HepG2 (cell line): Measurements from ENCODE around the gene NELFB. TPM values are rescaled to one million over a fixed set of nuclear protein-coding genes. Genes with fewer than 3 reads are reported as not detected.

Experiments used
- ETV5 ChIP-seq: IDR thresholded peaks from 2 replicates; pipeline ENCODE4 v1.6.1; 2018; ENCODE audit warnings: missing biosample characterization, missing genetic modification reagents, inconsistent platforms, borderline replicate concordance
- IKZF4 ChIP-seq: sonication (generic); formaldehyde crosslinking; IDR thresholded peaks from 2 replicates; pipeline ENCODE4 v1.5.1; 2020; ENCODE audit warnings: borderline replicate concordance, mild to moderate bottlenecking, low read depth, missing genetic modification reagents; ENCODE audit errors: not compliant biosample characterization
- KLF9 ChIP-seq: IDR thresholded peaks from 2 replicates; pipeline ENCODE4 v1.6.1; 2016; ENCODE audit warnings: low read depth
- MXD1 ChIP-seq: sonication (generic); formaldehyde crosslinking; IDR thresholded peaks from 2 replicates; pipeline ENCODE4 v1.4.0; 2020; ENCODE audit warnings: mild to moderate bottlenecking, missing genetic modification reagents
- NONO ChIP-seq, 2 experiments: fragments of 450-650 bp in 1 of 2; sonication (generic) in 1 of 2; formaldehyde crosslinking in 1 of 2; IDR thresholded peaks in 1 of 2; conservative IDR thresholded peaks in 1 of 2; 2 replicates each; pipeline versions ENCODE4 v1.6.1 to v1.8.0; 2017 to 2022; ENCODE audit warnings: mild to moderate bottlenecking in 1 of 2, missing genetic modification reagents in 1 of 2, moderate library complexity in 1 of 2
- REPIN1 ChIP-seq: sonication (generic); formaldehyde crosslinking; IDR thresholded peaks from 2 replicates; pipeline ENCODE4 v1.8.0; 2022; ENCODE audit warnings: missing genetic modification reagents, low read depth, mild to moderate bottlenecking, borderline replicate concordance
- ZNF747 ChIP-seq: sonication (generic); formaldehyde crosslinking; IDR thresholded peaks from 2 replicates; pipeline ENCODE4 v1.8.1; 2023; ENCODE audit warnings: missing genetic modification reagents, mild to moderate bottlenecking, borderline replicate concordance
- polyA plus RNA-seq, 8 experiments: library from polyadenylated mRNA; depleted of rRNA in 3 of 8; stranded (reverse) in 7 of 8; unstranded in 1 of 8; fragments of >200 nt; fragmentation: Illumina TruSeq in 4 of 8; extraction: Trizol in 4 of 8; gene quantifications; 2 replicates each; pipeline versions ENCODE4 v1.2.1 to v1.2.3, GENCODE V29; 2011 to 2016; ENCODE audit warnings: low read depth in 4 of 8, missing spikeins in 1 of 8, mixed read lengths in 1 of 8; ENCODE audit not compliant: insufficient read depth in 1 of 8
- total RNA-seq, 5 experiments: library from RNA; depleted of rRNA; stranded (reverse); fragments of >200 nt; fragmentation: Illumina TruSeq; extraction: Trizol; gene quantifications; 2 replicates each; pipeline ENCODE4 v1.2.3, GENCODE V29; 2016; ENCODE audit warnings: low read depth in 1 of 5
- TF ChIP-seq, protein P1 (sequence below): sonication (generic); formaldehyde crosslinking; IDR thresholded peaks from 2 replicates; pipeline ENCODE4 v1.9.0; 2021; ENCODE audit warnings: mild to moderate bottlenecking, missing genetic modification reagents
- TF ChIP-seq, protein P2 (sequence below): sonication (generic); formaldehyde crosslinking; IDR thresholded peaks from 2 replicates; pipeline ENCODE4 v1.4.0; 2020; ENCODE audit warnings: missing genetic modification reagents
- TF ChIP-seq, protein P3 (sequence below), 2 experiments: fragments of 450-650 bp in 1 of 2; sonication (generic) in 1 of 2; formaldehyde crosslinking; IDR thresholded peaks; 2 replicates each; pipeline versions ENCODE4 v1.5.0 to v1.8.0; 2020 to 2022; ENCODE audit warnings: mild to moderate bottlenecking in 1 of 2, missing genetic modification reagents in 1 of 2
- TF ChIP-seq, protein P4 (sequence below): sonication (generic); formaldehyde crosslinking; IDR thresholded peaks from 2 replicates; pipeline ENCODE4 v1.4.0; 2020; ENCODE audit warnings: missing genetic modification reagents

Gene NELFB
- total and polyA plus RNA-seq, 2 of the 13 experiments (the other 11 are each of a cell fraction or from before 2014, with no cell fraction given): 26.5 to 45.8 TPM

- TF ChIP-seq, protein P1, sequence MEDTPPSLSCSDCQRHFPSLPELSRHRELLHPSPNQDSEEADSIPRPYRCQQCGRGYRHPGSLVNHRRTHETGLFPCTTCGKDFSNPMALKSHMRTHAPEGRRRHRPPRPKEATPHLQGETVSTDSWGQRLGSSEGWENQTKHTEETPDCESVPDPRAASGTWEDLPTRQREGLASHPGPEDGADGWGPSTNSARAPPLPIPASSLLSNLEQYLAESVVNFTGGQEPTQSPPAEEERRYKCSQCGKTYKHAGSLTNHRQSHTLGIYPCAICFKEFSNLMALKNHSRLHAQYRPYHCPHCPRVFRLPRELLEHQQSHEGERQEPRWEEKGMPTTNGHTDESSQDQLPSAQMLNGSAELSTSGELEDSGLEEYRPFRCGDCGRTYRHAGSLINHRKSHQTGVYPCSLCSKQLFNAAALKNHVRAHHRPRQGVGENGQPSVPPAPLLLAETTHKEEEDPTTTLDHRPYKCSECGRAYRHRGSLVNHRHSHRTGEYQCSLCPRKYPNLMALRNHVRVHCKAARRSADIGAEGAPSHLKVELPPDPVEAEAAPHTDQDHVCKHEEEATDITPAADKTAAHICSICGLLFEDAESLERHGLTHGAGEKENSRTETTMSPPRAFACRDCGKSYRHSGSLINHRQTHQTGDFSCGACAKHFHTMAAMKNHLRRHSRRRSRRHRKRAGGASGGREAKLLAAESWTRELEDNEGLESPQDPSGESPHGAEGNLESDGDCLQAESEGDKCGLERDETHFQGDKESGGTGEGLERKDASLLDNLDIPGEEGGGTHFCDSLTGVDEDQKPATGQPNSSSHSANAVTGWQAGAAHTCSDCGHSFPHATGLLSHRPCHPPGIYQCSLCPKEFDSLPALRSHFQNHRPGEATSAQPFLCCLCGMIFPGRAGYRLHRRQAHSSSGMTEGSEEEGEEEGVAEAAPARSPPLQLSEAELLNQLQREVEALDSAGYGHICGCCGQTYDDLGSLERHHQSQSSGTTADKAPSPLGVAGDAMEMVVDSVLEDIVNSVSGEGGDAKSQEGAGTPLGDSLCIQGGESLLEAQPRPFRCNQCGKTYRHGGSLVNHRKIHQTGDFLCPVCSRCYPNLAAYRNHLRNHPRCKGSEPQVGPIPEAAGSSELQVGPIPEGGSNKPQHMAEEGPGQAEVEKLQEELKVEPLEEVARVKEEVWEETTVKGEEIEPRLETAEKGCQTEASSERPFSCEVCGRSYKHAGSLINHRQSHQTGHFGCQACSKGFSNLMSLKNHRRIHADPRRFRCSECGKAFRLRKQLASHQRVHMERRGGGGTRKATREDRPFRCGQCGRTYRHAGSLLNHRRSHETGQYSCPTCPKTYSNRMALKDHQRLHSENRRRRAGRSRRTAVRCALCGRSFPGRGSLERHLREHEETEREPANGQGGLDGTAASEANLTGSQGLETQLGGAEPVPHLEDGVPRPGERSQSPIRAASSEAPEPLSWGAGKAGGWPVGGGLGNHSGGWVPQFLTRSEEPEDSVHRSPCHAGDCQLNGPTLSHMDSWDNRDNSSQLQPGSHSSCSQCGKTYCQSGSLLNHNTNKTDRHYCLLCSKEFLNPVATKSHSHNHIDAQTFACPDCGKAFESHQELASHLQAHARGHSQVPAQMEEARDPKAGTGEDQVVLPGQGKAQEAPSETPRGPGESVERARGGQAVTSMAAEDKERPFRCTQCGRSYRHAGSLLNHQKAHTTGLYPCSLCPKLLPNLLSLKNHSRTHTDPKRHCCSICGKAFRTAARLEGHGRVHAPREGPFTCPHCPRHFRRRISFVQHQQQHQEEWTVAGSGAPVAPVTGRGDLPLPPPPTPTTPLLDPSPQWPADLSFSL (CRISPR knock-in tag): no peak
- TF ChIP-seq, protein P2, sequence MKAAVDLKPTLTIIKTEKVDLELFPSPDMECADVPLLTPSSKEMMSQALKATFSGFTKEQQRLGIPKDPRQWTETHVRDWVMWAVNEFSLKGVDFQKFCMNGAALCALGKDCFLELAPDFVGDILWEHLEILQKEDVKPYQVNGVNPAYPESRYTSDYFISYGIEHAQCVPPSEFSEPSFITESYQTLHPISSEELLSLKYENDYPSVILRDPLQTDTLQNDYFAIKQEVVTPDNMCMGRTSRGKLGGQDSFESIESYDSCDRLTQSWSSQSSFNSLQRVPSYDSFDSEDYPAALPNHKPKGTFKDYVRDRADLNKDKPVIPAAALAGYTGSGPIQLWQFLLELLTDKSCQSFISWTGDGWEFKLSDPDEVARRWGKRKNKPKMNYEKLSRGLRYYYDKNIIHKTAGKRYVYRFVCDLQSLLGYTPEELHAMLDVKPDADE (CRISPR knock-in tag): no peak
- TF ChIP-seq ZNF747 (CRISPR knock-in tag): no peak
- peak; percentile 61 for TF ChIP-seq IKZF4
- no peak for TF ChIP-seq NONO (IDR thresholded peaks at IDR 0.05)
- peak; percentile 57; the same call in 1 of the 2 replicates for TF ChIP-seq NONO (CRISPR knock-in tag; conservative IDR thresholded peaks at IDR 0.05)
- no peak for TF ChIP-seq MXD1 (CRISPR knock-in tag)
- TF ChIP-seq, protein P3, sequence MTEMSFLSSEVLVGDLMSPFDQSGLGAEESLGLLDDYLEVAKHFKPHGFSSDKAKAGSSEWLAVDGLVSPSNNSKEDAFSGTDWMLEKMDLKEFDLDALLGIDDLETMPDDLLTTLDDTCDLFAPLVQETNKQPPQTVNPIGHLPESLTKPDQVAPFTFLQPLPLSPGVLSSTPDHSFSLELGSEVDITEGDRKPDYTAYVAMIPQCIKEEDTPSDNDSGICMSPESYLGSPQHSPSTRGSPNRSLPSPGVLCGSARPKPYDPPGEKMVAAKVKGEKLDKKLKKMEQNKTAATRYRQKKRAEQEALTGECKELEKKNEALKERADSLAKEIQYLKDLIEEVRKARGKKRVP (CRISPR knock-in tag; IDR thresholded peaks at IDR 0.05): no peak
- TF ChIP-seq KLF9 (CRISPR knock-in tag): no peak
- peak; percentile 2; the same call in 1 of the 2 replicates for TF ChIP-seq ETV5 (CRISPR knock-in tag)
- 0 out of 2 replicates have a peak, but pooled peaks have one; percentile 27 for TF ChIP-seq REPIN1 (CRISPR knock-in tag)
- TF ChIP-seq, protein P4, sequence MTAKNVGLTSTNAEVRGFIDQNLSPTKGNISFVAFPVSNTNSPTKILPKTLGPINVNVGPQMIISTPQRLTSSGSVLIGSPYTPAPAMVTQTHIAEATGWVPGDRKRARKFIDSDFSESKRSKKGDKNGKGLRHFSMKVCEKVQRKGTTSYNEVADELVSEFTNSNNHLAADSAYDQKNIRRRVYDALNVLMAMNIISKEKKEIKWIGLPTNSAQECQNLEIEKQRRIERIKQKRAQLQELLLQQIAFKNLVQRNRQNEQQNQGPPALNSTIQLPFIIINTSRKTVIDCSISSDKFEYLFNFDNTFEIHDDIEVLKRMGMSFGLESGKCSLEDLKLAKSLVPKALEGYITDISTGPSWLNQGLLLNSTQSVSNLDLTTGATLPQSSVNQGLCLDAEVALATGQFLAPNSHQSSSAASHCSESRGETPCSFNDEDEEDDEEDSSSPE (CRISPR knock-in tag): no peak
Observed at GRCh38 chr9:137227054-137227852, 27.9 kb upstream of the NELFB start, which contains the start of gene RNF224 (continued).
